HEK293T (cell line): ENCODE results near the gene DUOX1.

Source experiments
- ARNT ChIP-seq: fragments of 450-650 bp; IDR thresholded peaks from 2 replicates; pipeline ENCODE4 v1.6.1; 2017; ENCODE audit warnings: mild to moderate bottlenecking
- BHLHE40 ChIP-seq: fragments of 450-650 bp; IDR thresholded peaks from 2 replicates; pipeline ENCODE4 v1.6.1; 2016; ENCODE audit warnings: mild to moderate bottlenecking, moderate library complexity, borderline replicate concordance
- ELF4 ChIP-seq: fragments of 450-650 bp; IDR thresholded peaks from 2 replicates; pipeline ENCODE4 v1.6.1; 2017; ENCODE audit warnings: antibody characterized with exemption
- FOXA1 ChIP-seq: fragments of 450-650 bp; IDR thresholded peaks from 2 replicates; pipeline ENCODE4 v1.6.1; 2016; ENCODE audit warnings: mild to moderate bottlenecking
- FOXK2 ChIP-seq: fragments of 450-650 bp; IDR thresholded peaks from 2 replicates; pipeline ENCODE4 v1.6.1; 2016; ENCODE audit warnings: mild to moderate bottlenecking
- FOXM1 ChIP-seq: fragments of 450-650 bp; IDR thresholded peaks from 2 replicates; pipeline ENCODE4 v1.6.1; 2017; ENCODE audit warnings: mild to moderate bottlenecking, borderline replicate concordance
- HDGF ChIP-seq: fragments of 450-650 bp; IDR thresholded peaks from 2 replicates; pipeline ENCODE4 v1.6.1; 2017; ENCODE audit warnings: antibody characterized with exemption, borderline replicate concordance
- L3MBTL2 ChIP-seq: fragments of 450-650 bp; conservative IDR thresholded peaks from 2 replicates; pipeline ENCODE4 v1.6.1; 2016; ENCODE audit warnings: mild to moderate bottlenecking
- LEF1 ChIP-seq: fragments of 450-650 bp; IDR thresholded peaks from 2 replicates; pipeline ENCODE4 v1.6.1; 2017; ENCODE audit warnings: mild to moderate bottlenecking, borderline replicate concordance
- SP1 ChIP-seq: fragments of 450-650 bp; IDR thresholded peaks from 2 replicates; pipeline ENCODE4 v1.6.1; 2017
- SUZ12 ChIP-seq: fragments of 450-650 bp; IDR thresholded peaks from 2 replicates; pipeline ENCODE4 v1.6.1; 2016; ENCODE audit warnings: mild to moderate bottlenecking
- ZNF384 ChIP-seq: fragments of 450-650 bp; IDR thresholded peaks from 2 replicates; pipeline ENCODE4 v1.6.1; 2016
- TF ChIP-seq, protein P1 (sequence below): fragments of 450-650 bp; IDR thresholded peaks from 2 replicates; pipeline ENCODE4 v1.6.1; 2016

DNA sequence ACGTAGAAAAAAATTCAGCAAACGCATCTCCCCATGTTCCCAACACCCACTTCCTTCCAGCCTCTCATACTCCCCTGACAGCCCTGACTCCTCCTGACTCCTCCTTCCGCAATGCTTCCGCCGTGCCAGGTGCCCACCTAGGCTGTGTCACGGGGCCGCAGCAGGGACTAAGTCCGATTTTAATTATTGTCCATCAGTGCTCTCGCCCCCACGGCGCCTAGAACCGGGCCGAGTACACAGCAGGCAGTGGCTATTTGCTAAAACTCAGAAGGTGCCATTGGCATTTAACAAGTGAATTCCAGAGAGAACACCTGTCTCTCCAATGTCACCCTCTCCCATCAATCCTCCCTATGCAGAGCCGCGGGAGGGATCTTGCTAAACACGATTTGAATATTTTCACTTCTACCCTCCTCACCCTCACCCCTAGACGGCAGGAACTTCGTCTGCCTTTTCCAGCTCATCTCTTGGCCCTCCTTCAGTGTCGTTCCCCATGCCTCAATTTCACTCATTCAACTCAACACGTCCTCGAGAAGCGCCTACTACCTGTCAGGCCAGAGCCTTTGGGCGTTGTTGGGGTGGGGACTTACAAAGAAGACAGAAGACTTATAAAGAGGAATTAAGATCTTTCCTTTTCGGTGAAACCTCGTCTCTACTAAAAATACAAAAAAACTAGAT, 69.5 kb downstream of the DUOX1 start:
- no peak for TF ChIP-seq FOXA1
- TF ChIP-seq, protein P1, sequence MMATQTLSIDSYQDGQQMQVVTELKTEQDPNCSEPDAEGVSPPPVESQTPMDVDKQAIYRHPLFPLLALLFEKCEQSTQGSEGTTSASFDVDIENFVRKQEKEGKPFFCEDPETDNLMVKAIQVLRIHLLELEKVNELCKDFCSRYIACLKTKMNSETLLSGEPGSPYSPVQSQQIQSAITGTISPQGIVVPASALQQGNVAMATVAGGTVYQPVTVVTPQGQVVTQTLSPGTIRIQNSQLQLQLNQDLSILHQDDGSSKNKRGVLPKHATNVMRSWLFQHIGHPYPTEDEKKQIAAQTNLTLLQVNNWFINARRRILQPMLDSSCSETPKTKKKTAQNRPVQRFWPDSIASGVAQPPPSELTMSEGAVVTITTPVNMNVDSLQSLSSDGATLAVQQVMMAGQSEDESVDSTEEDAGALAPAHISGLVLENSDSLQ = no peak
- TF ChIP-seq ARNT = no peak
- TF ChIP-seq ZNF384 = no peak
- TF ChIP-seq SP1 = no peak
- TF ChIP-seq HDGF = no peak
- TF ChIP-seq SUZ12 = no peak
- no peak for TF ChIP-seq L3MBTL2
- no peak for TF ChIP-seq ELF4
- no peak for TF ChIP-seq LEF1
- TF ChIP-seq FOXM1 = no peak
- no peak for TF ChIP-seq BHLHE40
- TF ChIP-seq FOXK2 = no peak
